Measurements from ENCODE around the gene KDM2B.

KDM2B gene

GRCh38 chr12:121448771-121449315 lies 132.0 kb downstream of the KDM2B start:
- H3K27ac ChIP-seq = no peak overlapping the region
- no peak overlapping the region for H3K4me3 ChIP-seq
- no peak for DNase-seq (ENCODE audit: low spot score)
- TF ChIP-seq CTCF (IDR thresholded peaks at IDR 0.05) = no peak

- no peak overlapping the region for H3K27ac ChIP-seq
- no peak for TF ChIP-seq CTCF (IDR thresholded peaks at IDR 0.05)
- H3K4me3 ChIP-seq = no peak overlapping the region
- no peak for DNase-seq (ENCODE audit: low spot score)
Observed at GRCh38 chr12:121446750-121447149, 134.1 kb downstream of the KDM2B start.

GRCh38 chr12:121444842-121445202 lies 136.0 kb downstream of the KDM2B start:
- Histone ChIP-seq H3K27ac (no peak overlapping the region), H3K4me3 (no peak overlapping the region)
- DNase-seq (ENCODE audit: low spot score) = no peak
- no peak for TF ChIP-seq CTCF (IDR thresholded peaks at IDR 0.05)

GRCh38 chr12:121443911-121444841 lies 136.6 kb downstream of the KDM2B start:
- no peak overlapping the region for H3K4me3 ChIP-seq
- DNase-seq (ENCODE audit: low spot score) = no peak
- H3K27ac ChIP-seq = peak overlapping the region in 1 of 2 donors; percentile 4
- no peak for TF ChIP-seq CTCF (IDR thresholded peaks at IDR 0.05)

- Histone ChIP-seq H3K27ac (no peak overlapping the region), H3K4me3 (no peak overlapping the region)
- no peak for DNase-seq (ENCODE audit: low spot score)
- TF ChIP-seq CTCF (IDR thresholded peaks at IDR 0.05) = peak; percentile 79
Observed at GRCh38 chr12:121443193-121443870, 137.5 kb downstream of the KDM2B start.

- Histone ChIP-seq H3K27ac (no peak overlapping the region), H3K4me3 (no peak overlapping the region)
- TF ChIP-seq CTCF (IDR thresholded peaks at IDR 0.05) = no peak
- no peak for DNase-seq (ENCODE audit: low spot score)
Observed at GRCh38 chr12:121442028-121442948, 138.5 kb downstream of the KDM2B start.
